Right ventricle myocardium inferior (tissue), 1 donor: ENCODE data around the gene SCGB3A1. TPM values are rescaled to one million over a fixed set of nuclear protein-coding genes. Genes with fewer than 3 reads are reported as not detected.

ENCODE experiments used
- ATAC-seq: fragments of 200-7000 bp; cut with Tn5 transposase; one replicate; pipeline ENCODE4 v1.9.1; 2020; ENCODE audit warnings: mild to moderate bottlenecking, moderate library complexity
- DNase-seq: peaks from one replicate; pipeline ENCODE4 v3.0.0; 2021; ENCODE audit errors: missing footprints
- intact Hi-C: fragments of 100-400 bp; cut with DNase I; formaldehyde crosslinking; loops from one replicate; pipeline ENCODE4 v1.11.0; 2022
- total RNA-seq: library from RNA; stranded (reverse); fragmentation: NEBNext Ultra II Directional; extraction: Animal tissue kit (Norgen Biotek cat#: 25700); gene quantifications from one replicate; pipeline ENCODE4 v1.2.1, GENCODE V29; 2021
- donor health status: DM: no; HTN: yes; CAD: no; lungs with severe emphysema.

SCGB3A1 gene
- total RNA-seq, 1 donor from 2014 or later, result not detected

DNA sequence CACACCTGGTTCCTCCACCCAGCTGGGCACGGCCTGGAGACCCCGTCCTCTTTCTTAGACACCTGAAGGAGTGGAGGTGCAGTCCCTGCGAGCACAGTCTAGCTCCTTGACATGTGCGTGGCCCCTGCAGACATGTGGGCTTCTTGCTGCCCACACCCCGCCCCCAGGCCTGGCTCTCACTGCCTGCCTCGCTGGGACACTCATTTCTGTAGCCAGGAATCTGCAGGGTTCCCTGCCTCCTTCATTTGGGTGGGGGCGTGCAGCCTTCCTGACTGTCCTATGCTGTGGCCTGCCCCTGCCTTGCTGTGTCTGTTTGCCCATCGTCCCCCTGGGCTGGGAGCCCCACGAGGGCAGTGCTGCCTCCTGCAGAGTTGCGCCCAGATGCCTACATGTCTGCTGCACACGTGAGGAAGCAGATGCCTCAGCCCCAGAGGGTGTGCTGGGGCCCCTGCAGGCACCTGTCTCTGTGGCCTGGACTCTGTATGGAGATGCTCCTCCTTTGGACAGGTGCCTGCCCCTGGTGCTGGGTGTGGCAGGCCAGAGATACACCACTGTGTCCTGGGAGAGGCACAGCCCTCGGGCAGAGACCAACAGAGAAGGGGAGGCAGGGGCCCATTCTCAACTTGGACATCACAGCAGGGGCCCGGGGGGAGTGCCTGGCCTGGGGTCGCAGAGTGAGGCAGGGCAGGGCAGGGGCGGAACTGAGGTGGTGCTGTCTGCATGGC is 35.5 kb upstream of the SCGB3A1 start:
- intact Hi-C loops, result no loop called here
- ATAC-seq (no peak), DNase-seq (peak; percentile 26)

DNA sequence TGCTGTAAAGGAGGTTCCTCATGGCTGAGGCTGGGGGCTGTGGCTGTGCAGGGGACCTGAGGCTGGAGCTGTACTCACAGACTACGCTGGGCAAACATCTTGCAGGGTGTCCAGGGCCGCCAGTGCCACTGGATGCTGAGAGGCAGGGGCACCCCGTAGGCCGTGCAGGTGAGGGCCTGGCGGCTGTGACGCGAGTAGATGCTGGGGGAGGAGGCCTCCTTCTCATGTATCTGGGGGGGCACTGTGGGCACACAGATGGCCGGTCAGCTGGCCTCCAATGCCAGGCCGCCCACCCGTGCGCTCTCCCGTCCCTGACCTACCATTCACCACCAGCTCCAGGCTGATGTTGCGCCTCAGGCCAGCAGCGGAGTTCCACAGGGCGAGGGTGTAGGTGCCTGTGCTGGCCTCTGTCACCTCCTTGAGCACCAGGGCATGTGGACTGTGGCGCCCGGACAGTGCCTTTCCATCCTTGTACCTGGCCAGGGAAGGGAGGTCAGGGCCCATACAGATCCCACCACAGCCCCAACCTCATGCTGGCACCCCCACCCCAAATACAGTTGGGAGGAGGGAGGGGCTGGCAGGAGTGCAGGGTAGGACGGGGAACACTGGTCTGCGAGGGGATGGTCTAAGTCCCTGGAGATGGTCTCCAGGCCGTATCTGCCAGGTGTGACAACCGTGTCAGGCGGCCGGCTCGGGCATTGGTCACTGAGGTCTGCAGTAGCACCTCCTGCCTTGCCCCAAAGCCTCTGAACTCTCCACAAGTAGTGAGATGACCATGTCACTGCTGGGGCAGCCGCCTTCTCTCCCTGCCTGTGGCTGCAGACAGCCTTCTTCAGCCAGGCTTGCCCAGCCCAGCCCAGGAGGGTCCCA is 34.7 kb upstream of the SCGB3A1 start:
- intact Hi-C loops, result no loop called here
- DNase-seq (no peak), ATAC-seq (no peak)

GRCh38 chr5:180625125-180625790 is 34.0 kb upstream of the SCGB3A1 start:
- intact Hi-C loops, result no loop called here
- DNase-seq, result no peak
- ATAC-seq, result no peak

GRCh38 chr5:180624587-180624986 is 33.3 kb upstream of the SCGB3A1 start:
- ATAC-seq (no peak), DNase-seq (no peak)
- intact Hi-C loops, result no loop called here

DNA sequence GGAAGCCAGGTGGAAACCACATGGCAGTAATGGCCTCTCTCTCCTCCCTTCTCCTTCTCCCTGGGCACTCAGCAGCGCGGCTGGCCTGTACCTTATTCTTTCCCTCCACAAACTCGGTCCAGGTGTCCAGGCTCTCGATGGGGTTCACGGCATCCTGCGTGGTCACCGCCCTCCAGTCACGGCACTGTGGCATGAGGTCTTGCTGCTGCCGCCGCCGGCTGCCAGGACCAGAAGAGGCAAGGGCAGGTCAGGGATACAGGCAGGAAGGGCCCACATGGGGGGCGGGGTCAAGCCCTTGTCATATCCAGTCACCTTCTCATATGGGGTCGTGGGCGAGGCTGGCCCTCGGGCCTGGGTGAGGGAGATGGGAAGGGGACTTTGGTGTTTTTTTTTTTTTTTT is 32.5 kb upstream of the SCGB3A1 start:
- no peak for ATAC-seq
- intact Hi-C loops, result no loop called here
- no peak for DNase-seq

GRCh38 chr5:180623411-180623834 is 32.1 kb upstream of the SCGB3A1 start:
- ATAC-seq, result no peak
- DNase-seq, result no peak
- intact Hi-C loops, result no loop called here

GRCh38 chr5:180622910-180623309 is 31.6 kb upstream of the SCGB3A1 start:
- intact Hi-C loops, result no loop called here
- no peak for DNase-seq
- ATAC-seq, result no peak

DNA sequence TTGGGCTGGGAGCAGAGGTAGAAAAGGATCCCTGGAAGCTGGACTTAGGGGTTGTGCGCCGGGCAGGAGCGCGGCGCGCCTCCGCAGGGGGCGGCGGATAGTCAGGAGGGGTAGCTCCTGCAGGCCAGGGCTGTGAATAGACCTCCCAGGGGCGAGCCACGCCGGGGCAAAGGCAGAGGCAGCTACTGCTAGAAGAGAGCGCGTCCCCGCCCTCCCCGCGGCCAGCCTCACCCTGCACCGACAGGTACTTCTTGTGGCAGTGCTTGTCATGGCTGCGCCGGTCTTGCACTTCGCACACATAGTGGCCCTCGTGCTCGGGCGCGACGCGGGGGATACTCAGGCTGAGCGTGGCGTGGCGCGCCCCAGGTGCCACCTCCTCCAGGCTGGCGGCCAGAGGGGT is 30.0 kb upstream of the SCGB3A1 start:
- intact Hi-C loops, result no loop called here
- ATAC-seq (no peak), DNase-seq (peak; percentile 72)

DNA sequence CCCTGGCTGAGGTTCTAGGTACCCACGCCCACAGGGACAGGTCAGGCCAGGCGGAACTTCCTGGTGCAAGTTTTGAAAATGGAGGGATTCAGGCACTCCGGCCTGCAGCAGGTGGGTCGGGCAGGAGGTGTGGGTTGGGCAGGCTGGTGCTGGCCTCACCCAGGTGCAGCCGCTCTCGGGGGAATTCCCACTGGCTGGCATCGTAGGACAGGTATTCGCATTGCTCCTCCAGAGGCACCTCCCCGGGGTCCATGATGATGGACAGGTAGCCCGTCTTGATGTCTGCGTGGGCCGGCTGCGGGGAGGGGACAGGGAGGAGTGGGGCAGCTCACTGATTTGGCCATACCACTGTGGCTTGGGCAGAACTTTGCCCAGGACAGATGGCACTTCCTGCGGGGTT is 28.7 kb upstream of the SCGB3A1 start:
- intact Hi-C loops, result no loop called here
- ATAC-seq (no peak), DNase-seq (no peak)

- intact Hi-C loops, result no loop called here
- ATAC-seq (no peak), DNase-seq (no peak)
These were observed 28.2 kb upstream of the SCGB3A1 start for GRCh38 chr5:180619563-180619915.

- intact Hi-C loops, result no loop called here
- ATAC-seq, result no peak
- no peak for DNase-seq
These were observed 27.7 kb upstream of the SCGB3A1 start for GRCh38 chr5:180618829-180619562.

DNA sequence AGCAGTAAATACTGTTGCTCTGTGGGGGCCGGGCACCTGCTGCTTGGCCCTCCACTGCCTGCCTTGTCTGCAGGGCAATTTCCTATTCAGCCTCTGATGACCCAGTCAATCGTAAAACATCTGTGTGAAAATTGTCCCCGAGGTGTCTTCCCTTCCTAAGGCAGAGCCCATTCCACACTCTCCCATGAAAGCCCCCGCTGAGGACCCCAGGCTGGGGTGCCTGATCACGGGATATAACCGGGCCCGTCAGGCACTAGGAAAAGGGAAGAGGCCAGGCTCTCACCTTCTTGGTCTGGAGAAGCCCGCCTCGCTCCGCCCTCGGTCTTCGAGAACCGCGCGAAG is 27.2 kb upstream of the SCGB3A1 start:
- ATAC-seq, result no peak
- intact Hi-C loops, result no loop called here
- DNase-seq, result no peak

DNA sequence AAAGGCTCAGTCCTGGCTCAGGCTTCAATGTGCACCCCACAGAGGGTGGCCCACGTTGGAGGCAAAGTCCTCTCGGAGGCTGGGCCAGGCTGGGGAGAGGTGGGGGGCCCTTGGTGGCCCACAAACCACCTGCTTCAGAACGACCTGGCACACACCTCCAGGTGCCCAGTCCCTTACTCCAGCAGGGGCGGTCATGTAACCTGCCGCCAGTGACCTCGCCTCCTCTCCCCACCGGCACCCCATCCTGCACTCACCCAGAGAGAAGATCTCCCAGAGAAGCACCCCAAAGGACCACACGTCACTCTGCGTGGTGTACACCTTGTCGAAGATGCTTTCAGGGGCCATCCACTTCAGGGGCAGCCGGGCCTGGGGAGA is 22.5 kb upstream of the SCGB3A1 start:
- ATAC-seq (no peak), DNase-seq (no peak)
- intact Hi-C loops, result no loop called here

DNA sequence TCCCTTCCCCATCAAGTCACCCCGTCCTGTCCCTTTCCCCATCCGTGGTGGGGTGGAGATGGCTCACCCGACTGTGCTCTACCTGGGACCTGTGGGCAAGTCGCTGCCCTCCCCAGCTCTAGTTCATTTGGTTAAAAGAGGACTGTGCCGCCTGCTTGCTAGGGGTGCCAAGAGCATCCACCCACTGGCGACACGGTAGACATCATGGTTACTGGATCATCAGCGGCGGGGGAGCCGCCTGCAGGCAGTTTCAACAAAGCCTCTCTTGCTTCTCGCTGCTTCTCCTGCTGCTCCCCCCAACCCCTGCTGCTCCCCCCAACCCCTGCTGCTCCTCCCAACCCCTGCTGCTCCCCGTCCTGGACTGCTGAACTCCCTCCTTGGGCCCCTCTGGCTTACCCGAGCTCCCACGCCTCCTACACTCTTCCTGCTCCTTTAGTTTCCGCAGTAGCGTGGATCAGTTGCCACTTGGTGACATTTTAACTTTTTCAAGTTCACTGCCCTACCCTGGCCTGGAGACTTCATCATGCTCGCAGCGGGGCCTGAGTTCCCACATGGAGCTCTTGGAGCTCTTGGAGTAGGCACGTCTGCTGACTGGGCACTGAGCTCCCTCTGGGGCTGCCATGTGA is 22.0 kb upstream of the SCGB3A1 start:
- no peak for DNase-seq
- intact Hi-C loops, result no loop called here
- no peak for ATAC-seq

GRCh38 chr5:180612683-180613082 is 21.4 kb upstream of the SCGB3A1 start:
- intact Hi-C loops, result no loop called here
- ATAC-seq (no peak), DNase-seq (no peak)

GRCh38 chr5:180611140-180611850 is 20.0 kb upstream of the SCGB3A1 start:
- DNase-seq (peak; percentile 60), ATAC-seq (no peak)
- intact Hi-C loops, result no loop called here

- DNase-seq (peak; percentile 46), ATAC-seq (peak; percentile 21)
- intact Hi-C loops, result no loop called here
These were observed 18.7 kb upstream of the SCGB3A1 start for GRCh38 chr5:180609817-180610550.

DNA sequence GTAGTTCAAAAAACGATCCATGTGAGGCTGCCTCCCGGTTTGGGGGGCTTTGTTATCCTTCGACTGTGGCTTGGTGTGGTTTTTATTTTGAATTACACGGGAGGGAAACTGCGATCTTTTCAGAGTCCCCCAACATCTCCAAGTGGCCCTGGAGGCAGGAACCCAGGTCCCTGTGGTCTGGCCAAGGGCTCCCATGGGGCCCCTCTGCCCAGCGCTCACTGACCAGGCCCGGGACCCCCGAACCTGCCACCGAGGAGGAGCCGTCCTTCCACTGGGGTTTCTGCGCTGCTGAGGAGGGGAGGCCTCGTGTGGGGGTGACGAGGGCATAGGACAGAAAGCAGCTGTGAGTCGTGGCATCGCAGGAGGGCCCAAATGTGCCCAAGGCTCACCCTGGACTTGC is 18.1 kb upstream of the SCGB3A1 start:
- DNase-seq (no peak), ATAC-seq (no peak)
- intact Hi-C loops, result no loop called here
